IMR-90 (cell line): ENCODE measurements around the gene THSD7B. TPM values are rescaled to one million over a fixed set of nuclear protein-coding genes. Genes with fewer than 3 reads are reported as not detected.

Experiments
- ATAC-seq: fragments of 200-7000 bp; cut with Tn5 transposase; 2 replicates; pipeline ENCODE4 v1.9.1; 2020; ENCODE audit warnings: low read depth, mild to moderate bottlenecking, moderate library complexity
- BruUV-seq: library from RNA; stranded (reverse); fragments of 400-500 nt; replicated peaks from 2 replicates; lab custom pipeline; 2021; lab: Mats Ljungman, UMichigan
- CTCF ChIA-PET: fragments of 300-600 bp; formaldehyde crosslinking; extraction: SDS; loops from one replicate; lab custom pipeline; 2021; ENCODE audit warnings: antibody characterized with exemption; lab: Yijun Ruan, JAX
- POLR2A ChIA-PET: fragments of 300-600 bp; sonication (Branson Sonifier 250); formaldehyde crosslinking; loops from one replicate; lab custom pipeline; 2022; ENCODE audit warnings: antibody characterized with exemption; ENCODE audit not compliant: unreplicated experiment; lab: Charles Lee
- DNase-seq: peaks from one replicate; pipeline ENCODE4 v3.0.0; 2013
- H2AFZ ChIP-seq: replicated peaks from 2 replicates; pipeline ENCODE3; 2013; ENCODE audit warnings: low read length, mild to moderate bottlenecking; ENCODE audit not compliant: poor library complexity
- H2AK5ac ChIP-seq: 2 replicates; pipeline ENCODE4 v1.6.1; 2013; ENCODE audit warnings: low read depth, low read length, inconsistent platforms
- H2AK9ac ChIP-seq: replicated peaks from 2 replicates; pipeline ENCODE3; 2013; ENCODE audit warnings: mild to moderate bottlenecking, low read depth, low read length, moderate library complexity; ENCODE audit not compliant: poor library complexity
- H2BK120ac ChIP-seq: 2 replicates; pipeline ENCODE4 v1.6.1; 2013; ENCODE audit warnings: low read depth, low read length, inconsistent platforms
- H2BK15ac ChIP-seq: 3 replicates; pipeline ENCODE4 v1.6.1; 2013; ENCODE audit warnings: low read depth, low read length, inconsistent platforms
- H2BK20ac ChIP-seq: 2 replicates; pipeline ENCODE4 v1.6.1; 2013; ENCODE audit warnings: low read depth, mild to moderate bottlenecking, inconsistent platforms, low read length, moderate library complexity
- H2BK5ac ChIP-seq: 2 replicates; pipeline ENCODE4 v1.6.1; 2013; ENCODE audit warnings: mild to moderate bottlenecking, low read depth, low read length, inconsistent platforms; ENCODE audit not compliant: poor library complexity, severe bottlenecking
- H3K14ac ChIP-seq: replicated peaks from 2 replicates; pipeline ENCODE4 v1.6.1; 2013; ENCODE audit warnings: low read depth, low read length, inconsistent platforms
- H3K18ac ChIP-seq: 2 replicates; pipeline ENCODE4 v1.6.1; 2013; ENCODE audit warnings: low read depth, low read length, control low read depth
- H3K23ac ChIP-seq: 2 replicates; pipeline ENCODE4 v1.6.1; 2013; ENCODE audit warnings: low read depth, low read length, inconsistent platforms
- H3K27ac ChIP-seq: 2 replicates; pipeline ENCODE4 v1.5.1; 2013; ENCODE audit warnings: mild to moderate bottlenecking, control low read depth, low read length; ENCODE audit not compliant: insufficient read depth
- H3K27me3 ChIP-seq: 2 replicates; pipeline ENCODE4 v1.6.1; 2013; ENCODE audit warnings: low read length; ENCODE audit not compliant: control insufficient read depth, insufficient read depth
- H3K36me3 ChIP-seq: 2 replicates; pipeline ENCODE4 v1.6.1; 2013; ENCODE audit warnings: low read length, mixed read lengths; ENCODE audit not compliant: control insufficient read depth, insufficient read depth
- H3K4ac ChIP-seq: 2 replicates; pipeline ENCODE4 v1.6.1; 2013; ENCODE audit warnings: low read depth, low read length, inconsistent platforms
- H3K4me1 ChIP-seq: 2 replicates; pipeline ENCODE4 v1.6.1; 2013; ENCODE audit warnings: low read length, mixed read lengths; ENCODE audit not compliant: control insufficient read depth, insufficient read depth
- H3K4me2 ChIP-seq: 2 replicates; pipeline ENCODE4 v1.6.1; 2013; ENCODE audit warnings: low read depth, mild to moderate bottlenecking, control low read depth, low read length, moderate library complexity
- H3K4me3 ChIP-seq: 2 replicates; pipeline ENCODE4 v1.5.1; 2013; ENCODE audit warnings: low read depth, mild to moderate bottlenecking, control low read depth, low read length, moderate library complexity; ENCODE audit not compliant: insufficient read depth
- H3K56ac ChIP-seq: 2 replicates; pipeline ENCODE4 v1.6.1; 2013; ENCODE audit warnings: low read length, inconsistent platforms; ENCODE audit not compliant: insufficient read depth; ENCODE audit errors: extremely low read depth
- H3K79me1 ChIP-seq, 2 experiments: 2 replicates each; pipeline ENCODE4 v1.6.1; 2013; ENCODE audit warnings: low read length in 2 of 2, inconsistent platforms in 1 of 2, low read depth in 1 of 2
- H3K9ac ChIP-seq: 2 replicates; pipeline ENCODE4 v1.6.1; 2013; ENCODE audit warnings: low read depth, low read length, control low read depth
- H3K9me1 ChIP-seq: 2 replicates; pipeline ENCODE4 v1.6.1; 2013; ENCODE audit warnings: low read length, inconsistent platforms; ENCODE audit not compliant: insufficient read depth
- H3K9me3 ChIP-seq: 2 replicates; pipeline ENCODE4 v1.6.1; 2013; ENCODE audit warnings: low read length; ENCODE audit not compliant: control insufficient read depth, insufficient read depth
- H4K20me1 ChIP-seq: 2 replicates; pipeline ENCODE4 v1.6.1; 2013; ENCODE audit warnings: low read length, inconsistent platforms; ENCODE audit not compliant: insufficient read depth
- H4K5ac ChIP-seq: 2 replicates; pipeline ENCODE4 v1.6.1; 2013; ENCODE audit warnings: mild to moderate bottlenecking, low read depth, low read length, control low read depth
- H4K8ac ChIP-seq, 2 experiments: 2 replicates each; pipeline ENCODE4 v1.6.1; 2013; ENCODE audit warnings: low read depth in 2 of 2, low read length in 2 of 2, control low read depth in 1 of 2, inconsistent platforms in 1 of 2
- H4K91ac ChIP-seq: 2 replicates; pipeline ENCODE4 v1.6.1; 2013; ENCODE audit warnings: low read depth, low read length, inconsistent platforms; ENCODE audit not compliant: insufficient read depth
- BHLHE40 ChIP-seq: fragments of 150-350 bp; IDR thresholded peaks from 2 replicates; pipeline ENCODE4 v1.6.1; 2016; ENCODE audit warnings: mild to moderate bottlenecking, low read depth, low read length
- FOS ChIP-seq: fragments of 150-350 bp; IDR thresholded peaks from 2 replicates; pipeline ENCODE4 v1.6.1; 2016; ENCODE audit warnings: low read depth, low read length
- MAFK ChIP-seq: IDR thresholded peaks from 2 replicates; pipeline ENCODE4 v1.6.1; 2012; ENCODE audit warnings: low read depth, low read length, improper control_type of control experiment
- MAZ ChIP-seq: IDR thresholded peaks from 2 replicates; pipeline ENCODE4 v1.6.1; 2012; ENCODE audit warnings: low read depth, mild to moderate bottlenecking, low read length, improper control_type of control experiment, moderate library complexity, borderline replicate concordance
- MXI1 ChIP-seq: IDR thresholded peaks from 2 replicates; pipeline ENCODE4 v1.6.1; 2012; ENCODE audit warnings: low read depth, mild to moderate bottlenecking, low read length, moderate library complexity, borderline replicate concordance
- POLR2A ChIP-seq: IDR thresholded peaks from 2 replicates; pipeline ENCODE4 v1.6.1; 2012; ENCODE audit warnings: mild to moderate bottlenecking, low read depth, low read length
- RAD21 ChIP-seq: IDR thresholded peaks from 2 replicates; pipeline ENCODE4 v1.6.1; 2012; ENCODE audit warnings: low read length, improper control_type of control experiment
- RFX5 ChIP-seq: IDR thresholded peaks from 2 replicates; pipeline ENCODE4 v1.8.0; 2012; ENCODE audit warnings: low read depth, mild to moderate bottlenecking, low read length, moderate library complexity
- USF2 ChIP-seq: fragments of 150-350 bp; IDR thresholded peaks from 2 replicates; pipeline ENCODE4 v1.6.1; 2017; ENCODE audit warnings: mild to moderate bottlenecking, antibody characterized with exemption, low read length, low read depth
- WGBS, 2 experiments: methylation state at CpG; one replicate each; pipeline versions ENCODE4 v1.1.5 to v1.1.7; 2013; ENCODE audit warnings: missing lambda C conversion rate in 2 of 2; ENCODE audit not compliant: insufficient read length in 1 of 2; ENCODE audit errors: extremely low coverage in 2 of 2; 5-methylcytosine and 5-hydroxymethylcytosine counted together
- dilution Hi-C: fragments of 300-500 bp; cut with HindIII; formaldehyde crosslinking; loops from one replicate; pipeline ENCODE4 v1.14.3; 2018; ENCODE audit warnings: low sequenced_read_pairs; ENCODE audit not compliant: unreplicated experiment
- in situ Hi-C: fragments of 300-500 bp; cut with MboI; formaldehyde crosslinking; loops from 3 replicates; pipeline ENCODE4 v1.14.3; 2019; ENCODE audit warnings: low sequenced_read_pairs, inconsistent platforms, mixed read lengths
- intact Hi-C: fragments of 100-400 bp; cut with micrococcal nuclease; formaldehyde crosslinking; loops from 2 replicates; pipeline ENCODE4 v1.10.0; 2022
- polyA plus RNA-seq, 3 experiments: library from polyadenylated mRNA; depleted of rRNA; stranded (reverse); fragments of >200 nt; gene quantifications; 2 replicates each; pipeline ENCODE4 v1.2.3, GENCODE V29; 2012; ENCODE audit warnings: low replicate concordance in 1 of 3
- total RNA-seq: library from RNA; depleted of rRNA; stranded (reverse); fragments of >200 nt; gene quantifications from 2 replicates; pipeline ENCODE4 v1.2.3, GENCODE V29; 2012
- TF ChIP-seq, protein P1 (sequence below): fragments of 150-350 bp; IDR thresholded peaks from 2 replicates; pipeline ENCODE4 v1.6.1; 2016; ENCODE audit warnings: low read depth, mild to moderate bottlenecking, low read length, moderate library complexity, borderline replicate concordance

THSD7B gene
- total and polyA plus RNA-seq, 2 of the 4 experiments (the other 2 are of a cell fraction): not detected

- intact Hi-C loops (no loop called here), dilution Hi-C loops (no loop called here), in situ Hi-C loops (no loop called here)
- Histone ChIP-seq H2BK15ac (no peak overlapping the region), H2AK9ac (no peak overlapping the region), H3K56ac (no peak overlapping the region), H4K5ac (no peak overlapping the region), H3K4ac (no peak overlapping the region), H3K4me3 (no peak overlapping the region), H3K4me2 (no peak overlapping the region), H3K9ac (no peak overlapping the region), H3K4me1 (no peaks in the 10 kb centered on the region), H3K23ac (no peak overlapping the region), H3K27me3 (no peaks in the 10 kb centered on the region), H3K9me1 (no peaks in the 10 kb centered on the region), H3K36me3 (no peaks in the 10 kb centered on the region), H4K8ac (no peak overlapping the region), H3K79me1 (no peaks in the 10 kb centered on the region), H3K27ac (no peak overlapping the region), H2AFZ (no peak overlapping the region), H3K9me3 (peaks cover 7% of the 10 kb centered on the region; the same call in 1 of the 2 replicates), H4K91ac (no peak overlapping the region), H3K18ac (no peak overlapping the region), H2AK5ac (no peak overlapping the region), H2BK5ac (no peak overlapping the region), H4K20me1 (no peaks in the 10 kb centered on the region), H2BK20ac (no peak overlapping the region), H2BK120ac (no peak overlapping the region), H3K14ac (no peak overlapping the region)
- ChIA-PET CTCF (no interaction called here), POLR2A (no interaction called here)
- BruUV-seq: no TSS peak
- ATAC-seq (no peak), DNase-seq (no peak)
- WGBS, 2 experiments: no CpG with 5 or more reads among the region's 1 CpG
- TF ChIP-seq, protein P1, sequence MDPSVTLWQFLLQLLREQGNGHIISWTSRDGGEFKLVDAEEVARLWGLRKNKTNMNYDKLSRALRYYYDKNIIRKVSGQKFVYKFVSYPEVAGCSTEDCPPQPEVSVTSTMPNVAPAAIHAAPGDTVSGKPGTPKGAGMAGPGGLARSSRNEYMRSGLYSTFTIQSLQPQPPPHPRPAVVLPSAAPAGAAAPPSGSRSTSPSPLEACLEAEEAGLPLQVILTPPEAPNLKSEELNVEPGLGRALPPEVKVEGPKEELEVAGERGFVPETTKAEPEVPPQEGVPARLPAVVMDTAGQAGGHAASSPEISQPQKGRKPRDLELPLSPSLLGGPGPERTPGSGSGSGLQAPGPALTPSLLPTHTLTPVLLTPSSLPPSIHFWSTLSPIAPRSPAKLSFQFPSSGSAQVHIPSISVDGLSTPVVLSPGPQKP: no peak
- TF ChIP-seq MAZ: no peak
- TF ChIP-seq MXI1: no peak
- TF ChIP-seq BHLHE40: no peak
- no peak for TF ChIP-seq RFX5
- no peak for TF ChIP-seq USF2
- TF ChIP-seq MAFK: no peak
- no peak for TF ChIP-seq FOS
- no peak for TF ChIP-seq RAD21
- TF ChIP-seq POLR2A: no peak
Observed at GRCh38 chr2:137181370-137181769, 416.0 kb downstream of the THSD7B start.
